ENCODE results near the gene GAS2L3.

- no peak for TF ChIP-seq CTCF (IDR thresholded peaks at IDR 0.05)
- TF ChIP-seq POLR2A (IDR thresholded peaks at IDR 0.05): no peak
Measured at GRCh38 chr12:100567945-100568344, 5.5 kb upstream of the GAS2L3 start.
